Measurements from ENCODE around the gene WFIKKN2. TPM values are rescaled to one million over a fixed set of nuclear protein-coding genes. Genes with fewer than 3 reads are reported as not detected.

The WFIKKN2 gene
- total and polyA plus RNA-seq, 2 experiments from 2014 or later = not detected

GRCh38 chr17:50887705-50888245, 52.4 kb downstream of the WFIKKN2 start:
- peaks cover 21% of the 10 kb centered on the region for H3K4me1 ChIP-seq (ENCODE audit: insufficient read depth)
- no peak for TF ChIP-seq ETS1 (IDR thresholded peaks at IDR 0.05)
- TF ChIP-seq CREB1 (CRISPR knock-in tag; IDR thresholded peaks at IDR 0.05; ENCODE audit: low read depth) = no peak
- TF ChIP-seq NANOG (IDR thresholded peaks at IDR 0.05; ENCODE audit: borderline replicate concordance) = no peak
- TF ChIP-seq ZNF114 (CRISPR knock-in tag; IDR thresholded peaks at IDR 0.05) = no peak
- TF ChIP-seq CTCF (conservative IDR thresholded peaks at IDR 0.05; ENCODE audit: low read depth in 2 of 2) = no peak
- no peak for TF ChIP-seq EZH2phosphoT487 (IDR thresholded peaks at IDR 0.05; ENCODE audit: unreplicated experiment)
- no peak for TF ChIP-seq ZNF462 (CRISPR knock-in tag; IDR thresholded peaks at IDR 0.05)
- Mint-ChIP-seq H3K27ac (no peak overlapping the region), H3K4me3 (no peak overlapping the region), H3K9me3 (no peaks in the 10 kb centered on the region; the same call in 2 of the 3 replicates), H3K36me3 (ENCODE audit: low read depth) (no peaks in the 10 kb centered on the region), H3K4me1 (peaks cover 37% of the 10 kb centered on the region), H3K27me3 (ENCODE audit: insufficient read depth, low read depth, poor library complexity) (peaks cover 8% of the 10 kb centered on the region)
- H3K4me3 ChIP-seq = no peak overlapping the region
- no peak for ATAC-seq
- H3K79me2 ChIP-seq (replicated peaks; ENCODE audit: insufficient read depth) = no peaks in the 10 kb centered on the region
- H3F3A ChIP-seq (replicated peaks; ENCODE audit: low read depth) = 0 out of 2 replicates have a peak, but pooled peaks cover 3% of the 10 kb centered on the region
- no peak overlapping the region for H3K4me2 ChIP-seq
- no peak overlapping the region for H2AFZ ChIP-seq
- no peaks in the 10 kb centered on the region for H3K36me3 ChIP-seq (ENCODE audit: insufficient read depth)
- no peaks in the 10 kb centered on the region for H3K27me3 ChIP-seq (ENCODE audit: insufficient read depth)
- H3K27ac ChIP-seq (ENCODE audit: low read depth) = no peak overlapping the region
- DNase-seq (ENCODE audit: low spot score) = no peak
- no peaks in the 10 kb centered on the region for H4K20me1 ChIP-seq (replicated peaks; ENCODE audit: insufficient read depth)
- H3K9me2 ChIP-seq (ENCODE audit: insufficient read depth) = no peaks in the 10 kb centered on the region

Data from GM23338 (cell line).